ENCODE measurements around the gene POLRMT.
"Not testable (repeated sequence)": the region's sequence is repeated elsewhere in the genome, so short reads cannot be mapped to it uniquely, and the experiment has no call there.

POLRMT gene

DNA sequence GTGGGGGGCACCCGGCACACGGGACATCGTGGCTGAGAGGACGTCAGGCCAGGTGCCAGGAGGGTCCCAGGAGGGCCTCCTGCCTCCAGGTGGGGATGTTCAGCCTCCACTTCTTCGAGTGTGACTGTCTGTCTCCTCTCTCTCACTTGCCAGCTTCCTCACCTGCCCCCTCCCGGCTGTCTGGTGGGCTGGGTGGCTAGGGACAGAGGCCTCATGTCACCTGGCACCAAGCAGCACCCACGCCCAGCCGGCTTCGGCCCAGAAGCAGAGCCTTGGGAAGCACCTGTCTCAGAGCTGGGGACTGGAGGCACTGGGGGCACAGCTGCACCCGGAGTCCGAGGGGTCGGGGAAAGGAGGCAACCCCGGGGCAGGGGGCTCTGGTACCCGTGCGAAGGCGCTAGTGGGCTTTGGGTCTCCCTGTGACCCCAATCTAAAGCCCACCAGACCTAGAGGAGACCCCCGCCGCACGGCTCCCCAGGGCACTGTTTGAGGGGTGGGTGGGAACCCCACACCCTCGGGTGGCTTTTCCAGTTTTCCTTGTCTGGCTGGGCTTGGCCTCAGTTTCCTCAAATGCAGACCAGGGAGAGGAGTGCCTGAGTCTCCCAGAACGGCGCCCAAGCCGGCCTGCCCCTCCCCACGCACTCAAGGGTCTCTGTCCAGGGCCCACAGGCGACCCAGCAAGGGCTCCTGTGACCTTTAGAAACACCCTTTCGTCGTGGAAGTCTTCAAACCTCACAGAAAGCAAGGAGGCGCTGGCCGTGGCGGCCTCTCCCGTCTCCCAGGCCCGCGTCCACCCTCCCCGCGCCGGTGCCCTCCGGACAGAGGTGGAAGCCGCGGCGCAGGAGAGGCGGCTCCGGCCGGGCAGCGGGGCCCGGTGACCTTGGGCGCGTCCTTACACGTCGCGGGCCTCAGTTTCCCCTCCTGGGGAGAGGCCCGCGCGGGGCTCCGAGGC lies 44.3 kb downstream of the POLRMT start:
- TF ChIP-seq, protein P1, sequence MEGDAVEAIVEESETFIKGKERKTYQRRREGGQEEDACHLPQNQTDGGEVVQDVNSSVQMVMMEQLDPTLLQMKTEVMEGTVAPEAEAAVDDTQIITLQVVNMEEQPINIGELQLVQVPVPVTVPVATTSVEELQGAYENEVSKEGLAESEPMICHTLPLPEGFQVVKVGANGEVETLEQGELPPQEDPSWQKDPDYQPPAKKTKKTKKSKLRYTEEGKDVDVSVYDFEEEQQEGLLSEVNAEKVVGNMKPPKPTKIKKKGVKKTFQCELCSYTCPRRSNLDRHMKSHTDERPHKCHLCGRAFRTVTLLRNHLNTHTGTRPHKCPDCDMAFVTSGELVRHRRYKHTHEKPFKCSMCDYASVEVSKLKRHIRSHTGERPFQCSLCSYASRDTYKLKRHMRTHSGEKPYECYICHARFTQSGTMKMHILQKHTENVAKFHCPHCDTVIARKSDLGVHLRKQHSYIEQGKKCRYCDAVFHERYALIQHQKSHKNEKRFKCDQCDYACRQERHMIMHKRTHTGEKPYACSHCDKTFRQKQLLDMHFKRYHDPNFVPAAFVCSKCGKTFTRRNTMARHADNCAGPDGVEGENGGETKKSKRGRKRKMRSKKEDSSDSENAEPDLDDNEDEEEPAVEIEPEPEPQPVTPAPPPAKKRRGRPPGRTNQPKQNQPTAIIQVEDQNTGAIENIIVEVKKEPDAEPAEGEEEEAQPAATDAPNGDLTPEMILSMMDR (IDR thresholded peaks at IDR 0.05; ENCODE audit: low read depth, low read length): no peak
- no peak overlapping the region for H3K4me3 ChIP-seq (ENCODE audit: low read depth, low read length)

DNA sequence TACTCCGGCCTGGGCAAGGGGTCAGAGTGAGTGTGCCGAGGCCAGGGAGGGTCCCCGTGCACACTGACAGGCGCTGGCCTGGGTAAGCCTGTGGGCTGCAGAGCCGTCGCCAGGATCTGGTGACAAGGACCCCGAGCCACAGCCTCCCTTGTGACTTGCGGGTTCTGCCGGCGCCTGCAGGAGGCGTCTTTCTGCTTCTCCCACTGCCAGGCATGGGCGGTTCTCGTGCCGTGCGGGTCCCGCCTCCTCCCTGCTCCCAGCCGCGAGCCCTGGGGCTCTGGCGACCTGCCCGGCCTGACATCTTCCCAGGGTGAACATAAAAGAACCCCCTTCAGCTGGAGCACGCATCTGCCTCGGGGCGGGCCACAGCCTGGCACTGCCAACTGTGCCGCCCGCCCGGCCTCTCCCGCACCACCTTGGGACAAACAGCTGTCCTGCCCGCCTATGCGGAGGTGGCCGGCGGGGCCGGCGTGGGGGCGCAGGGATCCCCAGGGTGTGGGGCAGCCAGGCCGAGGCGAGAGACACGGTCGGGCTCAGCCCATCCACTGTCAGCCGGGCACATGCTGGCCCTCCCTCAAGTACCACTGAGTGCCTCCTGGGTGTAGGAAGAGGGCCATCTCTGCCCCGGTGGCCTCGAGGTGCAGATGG lies 45.1 kb downstream of the POLRMT start:
- TF ChIP-seq, protein P1 (IDR thresholded peaks at IDR 0.05; ENCODE audit: low read depth, low read length): peak; percentile 59
- no peak overlapping the region for H3K4me3 ChIP-seq (ENCODE audit: low read depth, low read length)

DNA sequence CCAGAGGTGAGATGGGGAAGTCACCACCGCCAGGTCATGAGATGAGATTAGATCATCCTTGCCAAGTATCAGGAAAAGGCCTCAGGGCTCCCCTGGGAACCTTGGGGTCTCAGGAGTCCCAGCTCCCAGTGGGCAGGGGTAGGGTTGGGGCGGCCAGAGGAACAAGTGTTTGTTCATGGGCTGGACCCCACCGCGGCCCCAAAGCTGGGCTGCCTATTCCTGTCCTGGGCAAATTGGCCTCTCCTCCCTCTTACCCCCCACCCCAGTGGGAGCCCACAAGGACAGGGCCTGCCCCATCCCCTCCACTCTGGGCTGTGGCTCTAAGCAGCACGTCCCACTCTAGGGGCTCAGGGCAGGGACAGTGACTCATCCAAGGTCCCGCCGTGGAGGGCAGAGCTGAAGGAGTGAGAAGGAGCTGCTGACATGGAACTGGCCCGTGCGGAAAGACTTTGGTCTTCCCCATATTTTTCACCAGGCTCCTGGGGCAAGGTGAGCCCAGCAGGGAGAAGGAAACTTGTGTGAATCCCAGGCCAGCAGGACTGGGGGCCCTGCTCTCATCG lies 47.7 kb downstream of the POLRMT start:
- H3K4me3 ChIP-seq (ENCODE audit: low read depth, low read length): no peak overlapping the region
- TF ChIP-seq, protein P1 (IDR thresholded peaks at IDR 0.05; ENCODE audit: low read depth, low read length): no peak

DNA sequence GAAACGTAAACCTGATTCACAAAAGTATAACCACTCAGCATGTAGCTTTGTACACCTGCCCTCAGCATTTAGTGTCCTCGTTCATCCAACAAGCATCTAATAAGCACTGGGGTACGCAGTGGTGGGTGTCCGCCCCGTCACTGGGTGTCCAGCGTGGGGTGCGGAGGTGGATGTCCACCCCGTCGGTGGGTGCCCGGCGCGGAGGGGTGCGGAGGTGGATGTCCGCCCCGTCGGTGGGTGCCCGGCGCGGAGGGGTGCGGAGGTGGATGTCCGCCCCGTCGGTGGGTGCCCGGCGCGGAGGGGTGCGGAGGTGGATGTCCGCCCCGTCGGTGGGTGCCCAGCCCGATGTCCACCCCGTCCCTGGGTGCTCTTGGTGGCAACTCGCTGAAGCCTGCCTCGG lies 48.2 kb downstream of the POLRMT start:
- not testable (repeated sequence) for H3K4me3 ChIP-seq (ENCODE audit: low read depth, low read length)

DNA sequence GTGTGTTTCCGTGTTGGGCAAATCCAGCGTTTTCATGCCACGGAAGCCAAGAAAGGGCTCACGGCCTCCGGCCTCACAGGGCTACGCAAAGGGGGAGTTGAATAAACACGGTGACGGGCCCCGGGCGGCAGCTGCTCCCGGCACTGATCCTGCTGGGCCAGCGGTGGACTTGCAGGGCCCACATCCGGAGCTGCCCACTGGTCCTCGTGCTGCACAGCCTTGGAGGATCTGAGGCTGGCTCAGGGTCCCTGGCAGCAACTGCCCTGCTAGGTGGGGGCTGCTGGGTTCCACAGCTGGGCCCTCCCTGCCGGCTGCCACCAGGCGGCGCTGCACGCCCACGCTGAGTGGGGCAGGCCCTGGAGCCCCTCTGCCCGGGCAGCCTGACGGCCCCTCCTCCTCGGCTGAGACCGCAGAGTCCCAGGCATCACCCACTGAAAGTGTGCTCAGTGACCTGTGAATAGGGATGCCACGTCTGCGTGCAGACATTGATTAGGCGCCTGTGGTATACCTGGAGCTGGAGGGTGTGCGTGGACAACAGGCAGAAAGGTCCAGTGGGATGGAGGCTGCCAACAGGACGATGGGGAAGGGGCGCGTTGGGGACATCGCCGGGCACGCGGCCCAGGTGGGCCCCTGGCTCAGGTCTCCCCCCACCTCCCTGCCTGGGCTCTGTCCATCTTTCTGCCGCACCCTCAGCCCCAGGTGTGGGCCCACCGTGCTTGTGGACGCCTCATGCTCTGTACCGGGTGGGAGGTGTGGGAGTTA lies 48.9 kb downstream of the POLRMT start:
- TF ChIP-seq, protein P1 (IDR thresholded peaks at IDR 0.05; ENCODE audit: low read depth, low read length): peak; percentile 97
- H3K4me3 ChIP-seq (ENCODE audit: low read depth, low read length): no peak overlapping the region

DNA sequence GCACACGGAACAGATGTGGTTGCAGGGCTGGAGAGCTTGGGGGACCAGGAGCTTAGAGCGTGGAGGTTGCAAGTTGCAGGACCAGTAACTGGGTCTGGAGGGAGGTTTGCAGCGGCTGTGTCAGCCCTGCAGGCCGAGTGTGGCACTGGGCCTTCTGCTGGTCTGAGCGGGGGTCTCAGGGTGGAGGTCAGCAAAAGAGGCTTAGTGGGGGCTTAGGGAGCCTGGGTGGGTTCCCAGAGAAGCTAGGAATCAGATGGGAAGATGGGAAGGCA lies 49.4 kb downstream of the POLRMT start:
- H3K4me3 ChIP-seq (ENCODE audit: low read depth, low read length): no peak overlapping the region
- TF ChIP-seq, protein P1 (IDR thresholded peaks at IDR 0.05; ENCODE audit: low read depth, low read length): no peak

DNA sequence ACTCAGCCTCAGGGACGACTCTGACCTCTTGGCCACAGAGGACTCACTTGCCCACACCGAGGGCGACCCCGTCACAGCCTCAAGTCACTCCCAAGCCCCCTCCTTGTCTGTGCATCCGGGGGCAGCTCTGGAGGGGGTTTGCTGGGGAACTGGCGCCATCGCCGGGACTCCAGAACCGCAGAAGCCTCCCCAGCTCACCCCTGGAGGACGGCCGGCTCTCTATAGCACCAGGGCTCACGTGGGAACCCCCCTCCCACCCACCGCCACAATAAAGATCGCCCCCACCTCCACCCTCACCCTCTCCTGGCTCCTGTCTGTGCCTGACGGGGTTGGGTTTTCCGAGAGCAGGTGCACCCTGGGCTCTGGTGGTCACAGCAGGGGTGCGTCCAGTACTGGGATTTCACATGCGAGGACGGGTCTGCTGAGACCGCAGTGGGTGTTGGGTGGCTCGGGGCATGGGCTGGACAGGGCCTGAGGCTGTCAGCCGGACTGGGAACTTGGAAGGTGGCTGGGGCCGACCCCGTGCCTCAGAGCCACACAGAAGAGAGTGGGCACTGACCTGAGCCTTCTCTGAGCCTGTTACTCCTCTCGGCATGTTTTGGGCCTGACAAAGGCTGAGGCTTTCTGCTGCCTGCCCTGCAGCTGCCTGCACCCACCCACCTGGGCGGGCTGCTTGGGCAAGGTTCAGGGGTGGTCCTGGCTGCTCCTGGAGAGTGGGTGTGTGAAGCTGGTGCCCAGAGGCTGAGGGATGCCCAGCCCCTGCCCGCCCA lies 50.0 kb downstream of the POLRMT start:
- TF ChIP-seq, protein P1 (IDR thresholded peaks at IDR 0.05; ENCODE audit: low read depth, low read length): no peak
- H3K4me3 ChIP-seq (ENCODE audit: low read depth, low read length): no peak overlapping the region

All from WI38 (cell line).